Chondrocyte (in vitro differentiated cells): ENCODE measurements around the gene ILK. TPM values are rescaled to one million over a fixed set of nuclear protein-coding genes. Genes with fewer than 3 reads are reported as not detected.

Source experiments
- DNase-seq: peaks from one replicate; pipeline ENCODE4 v3.0.0; 2021; ENCODE audit warnings: mixed read lengths, low spot score
- H3K27ac Mint-ChIP-seq: one replicate; pipeline ENCODE4 v1.8.0; 2021; ENCODE audit warnings: mild to moderate bottlenecking, moderate library complexity, mixed read lengths; ENCODE audit not compliant: unreplicated experiment
- H3K27me3 Mint-ChIP-seq: 2 replicates; pipeline ENCODE4 v1.8.0; 2021; ENCODE audit warnings: low read depth, mixed read lengths
- H3K36me3 Mint-ChIP-seq: 2 replicates; pipeline ENCODE4 v1.8.0; 2021; ENCODE audit warnings: low read depth, mixed read lengths
- H3K4me1 Mint-ChIP-seq: 2 replicates; pipeline ENCODE4 v1.8.0; 2021; ENCODE audit warnings: low read depth, mild to moderate bottlenecking, mixed read lengths
- H3K4me3 Mint-ChIP-seq: one replicate; pipeline ENCODE4 v1.8.0; 2021; ENCODE audit warnings: mild to moderate bottlenecking, moderate library complexity, mixed read lengths; ENCODE audit not compliant: unreplicated experiment
- H3K9me3 Mint-ChIP-seq: 2 replicates; pipeline ENCODE4 v1.8.0; 2021; ENCODE audit warnings: low read depth, mixed read lengths
- CTCF ChIP-seq: fragments of 200-600 bp; sonication (generic); IDR thresholded peaks from 2 replicates; pipeline ENCODE4 v1.5.0; 2021; ENCODE audit warnings: antibody characterized with exemption, mild to moderate bottlenecking, moderate library complexity
- total RNA-seq: library from RNA; stranded (reverse); gene quantifications from 3 replicates; pipeline ENCODE4 v1.2.1, GENCODE V29; 2021

Gene ILK
- total RNA-seq, 1 donor from 2014 or later = 258 TPM

- TF ChIP-seq CTCF = no peak
- H3K27me3 Mint-ChIP-seq = no peaks in the 10 kb centered on the region
- no peak overlapping the region for H3K27ac Mint-ChIP-seq
- peaks cover 10% of the 10 kb centered on the region for H3K4me1 Mint-ChIP-seq
- DNase-seq = no peak
- no peaks in the 10 kb centered on the region for H3K9me3 Mint-ChIP-seq
- no peak overlapping the region for H3K4me3 Mint-ChIP-seq
- H3K36me3 Mint-ChIP-seq = no peaks in the 10 kb centered on the region
Measured at GRCh38 chr11:6654281-6655019, 50.9 kb downstream of the ILK start.

- Mint-ChIP-seq H3K4me1 (peaks cover 10% of the 10 kb centered on the region), H3K4me3 (no peak overlapping the region), H3K36me3 (no peaks in the 10 kb centered on the region), H3K27ac (no peak overlapping the region), H3K9me3 (no peaks in the 10 kb centered on the region), H3K27me3 (no peaks in the 10 kb centered on the region)
- DNase-seq = no peak
- TF ChIP-seq CTCF = no peak
Measured at GRCh38 chr11:6655020-6655789, 51.6 kb downstream of the ILK start.

- no peak for TF ChIP-seq CTCF
- peak within 1 kb of the TSS; percentile 49 for H3K27ac Mint-ChIP-seq
- H3K36me3 Mint-ChIP-seq = no peaks in the 10 kb centered on the region
- H3K4me3 Mint-ChIP-seq = peak within 1 kb of the TSS; percentile 76
- no peaks in the 10 kb centered on the region for H3K9me3 Mint-ChIP-seq
- DNase-seq = no peak
- peaks cover 10% of the 10 kb centered on the region for H3K4me1 Mint-ChIP-seq
- no peaks in the 10 kb centered on the region for H3K27me3 Mint-ChIP-seq
Measured at GRCh38 chr11:6655790-6656583, 52.4 kb downstream of the ILK start, which contains the start of gene DCHS1. Gene DCHS1 (minus strand): TSS chr11:6655809. CDS start chr11:6641613, 14,196 bp downstream.

GRCh38 chr11:6656584-6656915 is 53.0 kb downstream of the ILK start:
- H3K4me1 Mint-ChIP-seq = peaks cover 10% of the 10 kb centered on the region
- no peaks in the 10 kb centered on the region for H3K9me3 Mint-ChIP-seq
- TF ChIP-seq CTCF = no peak
- DNase-seq = no peak
- no peak overlapping the region for H3K27ac Mint-ChIP-seq
- H3K27me3 Mint-ChIP-seq = no peaks in the 10 kb centered on the region
- H3K4me3 Mint-ChIP-seq = peak overlapping the region; percentile 76
- H3K36me3 Mint-ChIP-seq = no peaks in the 10 kb centered on the region

GRCh38 chr11:6656936-6657335 is 53.4 kb downstream of the ILK start:
- no peaks in the 10 kb centered on the region for H3K36me3 Mint-ChIP-seq
- peak overlapping the region; percentile 76 for H3K4me3 Mint-ChIP-seq
- no peak for DNase-seq
- H3K4me1 Mint-ChIP-seq = peaks cover 10% of the 10 kb centered on the region
- H3K9me3 Mint-ChIP-seq = no peaks in the 10 kb centered on the region
- no peak for TF ChIP-seq CTCF
- H3K27me3 Mint-ChIP-seq = no peaks in the 10 kb centered on the region
- H3K27ac Mint-ChIP-seq = no peak overlapping the region
